ENCODE measurements around the gene CFHR4.
"Not testable (repeated sequence)": the region's sequence is repeated elsewhere in the genome, so short reads cannot be mapped to it uniquely, and the experiment has no call there.

- TF ChIP-seq CTCF (conservative IDR thresholded peaks at IDR 0.05; ENCODE audit: low read length); EZH2phosphoT487 (IDR thresholded peaks at IDR 0.05; ENCODE audit: borderline replicate concordance, low read depth, low read length): not testable (repeated sequence)
These were observed 1.3 kb upstream of the CFHR4 start for GRCh38 chr1:196886560-196886959.

Data from OCI-LY7 (cell line).